NCI-H510A treated with DMSO at 0.1 percent for 48 hours (cell line): ENCODE measurements around the gene PDZK1IP1.

Source experiments
- DNase-seq: peaks from one replicate; lab custom pipeline; 2025; lab: John Stamatoyannopoulos, UW

PDZK1IP1 gene, protein sequence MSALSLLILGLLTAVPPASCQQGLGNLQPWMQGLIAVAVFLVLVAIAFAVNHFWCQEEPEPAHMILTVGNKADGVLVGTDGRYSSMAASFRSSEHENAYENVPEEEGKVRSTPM

DNA sequence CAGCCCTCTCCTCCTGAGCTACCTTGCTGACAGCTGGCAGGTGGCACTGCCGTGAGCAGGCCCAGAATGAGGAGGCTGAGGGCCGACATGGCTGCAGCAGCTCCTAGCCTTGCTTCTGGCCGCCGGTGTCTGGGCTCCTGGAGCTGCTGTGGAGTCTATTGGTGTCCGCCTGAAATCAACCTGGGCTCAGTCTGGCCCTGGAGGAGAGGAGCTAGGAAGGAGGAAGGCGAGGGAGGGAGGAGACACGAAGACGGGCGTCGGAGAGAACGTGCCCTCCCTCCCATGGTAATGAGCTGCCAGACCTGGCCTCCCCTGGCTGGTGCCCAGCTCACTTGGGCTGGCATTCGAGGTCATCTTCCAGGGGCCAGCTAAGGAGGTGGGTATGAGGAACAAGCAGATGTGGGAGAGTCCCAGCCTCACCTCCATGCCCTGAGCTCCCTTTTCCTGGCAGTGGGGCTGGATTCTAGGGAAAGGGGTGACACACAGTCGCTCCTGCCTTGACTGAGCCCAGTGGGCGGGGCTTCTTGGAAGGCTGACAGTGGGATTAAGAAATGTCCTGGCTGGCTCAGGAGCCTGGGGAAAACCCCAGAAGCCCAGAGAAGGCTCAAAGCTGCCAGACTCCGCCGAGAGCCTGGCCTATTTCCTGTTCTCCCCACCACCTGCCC, at the start of gene PDZK1IP1:
Gene PDZK1IP1 (minus strand): TSS at position 193 of the 665 bp plus-strand sequence. CDS start 104 bp downstream, at position 89.
- no peak for DNase-seq

DNA sequence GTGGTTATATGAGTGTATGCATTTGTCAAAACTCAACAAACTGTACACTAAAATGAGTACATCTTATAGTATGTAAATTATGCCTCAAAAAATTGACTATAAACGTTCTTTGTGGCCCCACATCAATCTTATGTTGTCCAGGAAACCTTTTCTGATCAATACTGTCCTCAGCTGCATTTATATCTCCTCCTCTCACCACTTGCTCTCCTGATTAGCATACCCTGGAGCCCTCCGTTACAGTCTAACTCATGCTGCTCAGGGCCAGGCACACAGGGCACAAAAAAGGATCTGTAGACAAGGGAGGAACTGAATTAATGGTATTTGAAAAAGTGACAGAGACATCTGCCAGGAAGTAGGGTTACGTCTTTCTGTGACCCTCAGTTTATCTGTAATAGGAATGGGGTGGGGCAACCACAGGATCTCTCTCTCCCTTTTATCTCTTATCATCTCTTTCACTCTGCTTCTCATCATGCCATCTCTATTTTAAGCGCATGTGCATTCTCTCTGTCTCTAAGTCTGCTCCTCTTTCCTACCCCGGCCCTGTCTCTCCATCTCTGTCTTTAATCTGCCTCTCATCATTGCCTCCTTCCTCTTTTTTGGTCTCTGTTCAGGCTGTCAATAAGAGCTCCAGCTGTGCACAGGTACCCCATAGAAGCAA, 49.2 kb upstream of the PDZK1IP1 start:
- no peak for DNase-seq

DNA sequence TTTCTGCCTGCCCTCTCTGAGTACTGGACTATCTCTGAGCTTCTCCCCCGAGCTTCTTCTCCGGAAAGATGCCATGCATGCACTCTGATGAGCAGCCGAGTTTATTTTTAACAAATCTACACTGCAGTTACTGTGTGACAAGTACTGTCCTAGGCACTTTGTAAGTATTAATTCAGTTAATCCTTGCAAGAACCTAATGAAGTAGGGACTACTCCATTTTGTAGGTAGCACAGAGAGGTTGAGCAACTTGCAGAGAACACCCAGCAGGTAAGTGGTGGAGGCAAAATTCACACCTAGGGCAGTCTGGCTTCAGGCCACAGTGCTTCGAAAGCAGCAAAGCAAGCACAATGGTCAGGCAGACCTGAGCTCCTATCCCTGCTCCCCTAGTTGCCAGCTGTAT, 46.0 kb upstream of the PDZK1IP1 start:
- DNase-seq = no peak

- no peak for DNase-seq
Observed at GRCh38 chr1:47235241-47235681, 45.4 kb upstream of the PDZK1IP1 start.

DNA sequence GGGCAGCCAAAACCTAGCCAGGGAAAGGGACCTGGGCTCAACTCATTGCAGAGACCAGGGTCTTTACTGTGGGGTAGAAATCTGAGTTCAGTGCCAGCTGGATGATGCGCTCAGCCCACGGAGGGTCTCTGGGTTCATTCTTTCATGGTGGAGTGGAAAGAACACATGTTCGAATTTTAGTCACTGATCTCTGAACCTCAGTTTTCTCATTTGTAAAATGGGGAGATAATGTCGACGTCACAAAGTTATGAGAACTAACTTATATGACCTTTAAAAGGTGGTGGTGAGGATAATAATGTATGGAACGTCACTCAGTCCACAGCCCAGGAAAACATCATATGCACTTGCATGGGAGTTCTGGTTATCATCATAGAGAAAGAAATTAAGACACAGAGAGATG, 43.4 kb upstream of the PDZK1IP1 start:
- no peak for DNase-seq

- DNase-seq = no peak
Observed at GRCh38 chr1:47232187-47232874, 42.5 kb upstream of the PDZK1IP1 start, which contains the start of gene TAL1. TAL1 (minus strand) TSS chr1:47232225; CDS start chr1:47225888, 6,337 bp downstream.

- peak; percentile 34 for DNase-seq
Observed at GRCh38 chr1:47231301-47232186, 41.7 kb upstream of the PDZK1IP1 start.

GRCh38 chr1:47230692-47231300, 41.0 kb upstream of the PDZK1IP1 start:
- DNase-seq = no peak

GRCh38 chr1:47229886-47230691, 40.3 kb upstream of the PDZK1IP1 start:
- DNase-seq = no peak

DNA sequence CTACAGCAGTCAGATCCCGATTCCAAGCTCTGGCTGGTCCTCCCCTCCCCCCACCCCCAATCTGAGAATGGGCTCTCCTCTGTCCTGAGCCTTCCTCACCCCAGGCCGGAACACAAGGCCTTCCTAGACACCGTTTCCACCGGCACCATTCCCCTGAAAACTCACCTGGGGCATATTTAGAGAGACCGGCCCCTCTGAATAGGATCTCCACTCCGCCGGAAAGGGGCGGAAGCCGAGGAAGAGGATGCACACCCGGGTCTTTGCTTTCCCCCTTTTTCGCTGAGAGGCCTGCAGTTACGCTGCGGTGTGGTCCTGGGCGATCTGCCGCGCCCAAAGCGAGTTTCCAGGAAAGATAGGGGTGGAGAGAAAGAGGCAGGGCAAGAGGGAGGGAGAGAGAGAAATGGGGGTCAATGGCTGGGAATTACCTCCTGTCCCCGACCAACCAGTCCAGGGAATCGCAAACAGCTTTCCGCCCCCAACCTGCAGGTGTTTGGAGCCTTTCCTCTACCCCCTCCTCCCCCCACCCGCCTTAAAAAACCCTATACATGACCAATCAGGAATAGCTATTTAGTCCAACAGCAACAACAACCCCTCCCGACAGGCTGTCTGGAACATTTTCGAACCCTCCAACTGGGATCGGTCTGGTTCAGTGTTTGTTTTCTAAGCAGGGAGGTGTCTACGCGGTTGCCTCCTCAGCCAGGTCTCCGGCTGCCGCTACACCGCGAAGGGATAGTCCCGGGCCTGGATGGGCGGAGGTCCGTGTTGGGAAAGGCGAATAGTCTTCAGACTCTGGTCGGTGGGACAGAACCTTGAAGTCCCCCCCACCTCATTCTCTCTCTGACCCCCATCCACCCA, 39.4 kb upstream of the PDZK1IP1 start:
- no peak for DNase-seq

DNA sequence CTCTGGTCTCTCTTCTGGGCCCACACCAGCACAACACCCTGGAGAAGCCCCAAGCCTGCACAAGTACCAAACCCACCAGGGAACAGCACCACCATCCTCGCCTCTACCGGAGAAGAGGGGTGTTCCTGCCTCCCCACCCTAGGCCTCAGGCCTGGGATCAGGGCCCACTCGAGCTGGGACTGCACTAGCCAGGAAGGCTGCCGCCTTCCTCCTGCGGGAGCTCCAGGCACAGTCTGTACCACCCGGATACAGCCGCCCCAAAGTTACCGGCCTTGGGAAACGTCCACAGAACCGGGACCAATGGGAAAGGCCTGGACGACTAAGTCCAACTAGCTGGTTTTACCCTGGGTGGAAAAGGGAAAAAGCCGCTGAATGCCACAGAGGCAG, 38.8 kb upstream of the PDZK1IP1 start:
- DNase-seq = no peak

- DNase-seq = no peak
Observed at GRCh38 chr1:47227341-47228232, 37.8 kb upstream of the PDZK1IP1 start.

DNA sequence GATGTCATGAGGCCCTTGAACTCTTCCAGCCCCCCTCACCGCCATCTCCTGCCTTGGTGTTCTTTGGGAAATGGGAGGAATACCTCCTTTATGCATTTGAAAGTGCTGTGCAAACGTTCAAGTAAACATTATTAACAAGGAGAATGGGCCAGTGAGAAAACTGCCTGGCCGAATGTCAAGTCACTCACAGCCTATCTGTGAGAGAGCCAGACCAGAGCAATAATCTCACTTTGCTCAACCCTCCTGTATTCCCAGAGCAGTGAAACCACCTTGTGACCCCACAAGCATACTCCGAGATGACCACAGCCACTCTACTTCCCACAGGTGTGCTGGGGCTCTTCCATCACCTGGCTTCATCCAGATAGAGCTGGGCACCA, 37.0 kb upstream of the PDZK1IP1 start:
- DNase-seq = no peak

- DNase-seq = no peak
Observed at GRCh38 chr1:47226121-47226838, 36.4 kb upstream of the PDZK1IP1 start.

GRCh38 chr1:47225430-47226100, 35.7 kb upstream of the PDZK1IP1 start:
- DNase-seq = no peak

GRCh38 chr1:47224676-47225399, 35.0 kb upstream of the PDZK1IP1 start:
- DNase-seq = no peak
